Suppressor macrophage treated with lipopolysaccharide for 4 hours (primary cell): ENCODE results near the gene SLC35D2.

ENCODE experiments used
- DNase-seq: peaks from one replicate; pipeline ENCODE4 v3.0.0-alpha.2; 2020

The SLC35D2 gene

DNA sequence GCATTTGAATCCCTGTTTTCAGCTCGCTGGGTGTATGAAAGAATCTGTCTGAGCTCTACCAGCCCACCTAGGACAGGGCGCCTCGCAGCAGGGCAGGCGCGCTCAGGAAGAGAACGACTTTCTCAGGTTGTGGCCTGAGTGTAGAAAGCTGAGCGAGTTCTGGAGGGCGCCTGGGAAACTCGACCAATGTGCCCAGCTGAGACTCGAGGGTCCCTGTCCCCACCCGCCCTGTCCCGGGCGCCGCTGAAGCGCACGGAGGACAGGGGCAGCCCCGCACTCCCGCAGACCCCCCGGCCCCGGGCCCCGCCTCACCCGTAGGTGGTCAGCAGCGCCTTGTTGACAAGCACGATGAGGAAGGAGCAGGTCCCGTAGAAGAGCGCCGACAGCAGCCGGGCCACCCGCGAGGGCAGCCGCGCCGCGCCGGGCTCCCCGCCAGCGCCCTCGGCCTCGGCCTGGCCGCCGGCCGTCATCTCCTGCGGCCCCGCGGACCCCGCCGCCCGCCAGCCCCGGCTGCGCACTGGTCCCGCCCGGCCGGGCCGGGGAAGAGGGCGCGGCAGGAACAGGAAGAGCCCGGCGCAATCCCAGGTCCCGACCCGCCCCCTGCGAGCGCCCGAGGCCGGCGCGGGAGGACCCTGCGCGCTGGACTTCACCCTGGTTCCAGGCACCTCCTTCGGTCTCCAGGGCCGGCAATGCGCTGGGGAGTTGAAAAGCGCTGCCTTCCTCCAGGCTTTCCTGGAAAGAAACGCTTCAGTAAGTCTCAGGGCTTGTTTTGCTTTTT is at the start of gene SLC35D2:
Gene SLC35D2 (minus strand): TSS at position 547 of the 778 bp plus-strand sequence. CDS start 77 bp downstream, at position 470.
- peak; percentile 78 for DNase-seq

GRCh38 chr9:96430377-96430776 is 46.9 kb upstream of the SLC35D2 start:
- no peak for DNase-seq

DNA sequence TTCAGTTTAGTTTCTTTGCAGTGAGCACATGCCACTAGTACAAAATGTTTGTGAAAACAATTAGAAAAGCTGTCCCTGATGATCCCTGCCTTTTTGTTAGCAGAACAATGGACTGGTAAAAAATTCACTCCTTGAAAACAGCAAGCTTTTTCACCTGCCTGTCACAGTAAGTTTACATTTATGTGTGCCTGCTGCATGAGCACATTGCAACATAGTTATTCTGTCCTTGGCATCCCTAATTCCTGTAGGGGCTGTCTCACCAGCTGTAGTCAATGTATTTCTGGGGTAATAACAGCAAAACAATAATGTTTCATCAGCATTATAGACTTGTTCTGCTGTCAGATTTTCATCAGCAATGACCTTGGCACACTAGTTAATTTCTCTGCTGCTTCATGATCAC is 46.2 kb upstream of the SLC35D2 start:
- DNase-seq, result no peak

- no peak for DNase-seq
These were observed 42.1 kb upstream of the SLC35D2 start for GRCh38 chr9:96425500-96426169.

- no peak for DNase-seq
These were observed 40.5 kb upstream of the SLC35D2 start for GRCh38 chr9:96423985-96424336.

DNA sequence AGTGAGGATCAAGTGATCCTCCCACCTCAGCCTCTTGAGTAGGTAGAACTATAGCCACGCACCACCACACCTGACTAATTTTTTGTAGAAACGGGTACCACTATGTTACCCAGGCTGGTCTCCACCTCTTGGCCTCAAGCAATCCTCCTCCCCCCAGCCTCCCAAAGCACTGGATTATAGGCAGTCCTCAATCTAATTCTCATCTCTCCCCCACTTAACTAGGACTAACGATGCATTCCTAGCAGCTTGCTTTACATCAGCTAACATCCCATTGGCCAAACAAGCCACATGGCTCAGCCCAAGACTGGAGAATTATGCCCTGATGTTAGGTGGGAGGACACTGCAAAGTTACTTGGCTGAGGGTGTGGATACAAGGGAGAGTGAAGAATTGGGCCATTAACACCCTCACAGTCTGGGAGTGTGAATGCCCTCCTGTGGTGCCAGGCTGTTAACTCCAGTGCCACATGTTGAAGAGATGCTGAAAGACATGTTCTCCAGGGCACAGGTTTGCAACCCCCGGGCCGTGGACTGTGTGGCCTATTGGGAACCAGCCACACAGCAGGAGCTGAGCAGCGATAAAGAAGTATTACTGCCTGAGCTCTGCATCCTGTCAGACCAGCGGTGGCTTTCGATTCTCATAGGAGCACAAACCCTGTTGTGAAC is 39.9 kb upstream of the SLC35D2 start:
- DNase-seq, result no peak

DNA sequence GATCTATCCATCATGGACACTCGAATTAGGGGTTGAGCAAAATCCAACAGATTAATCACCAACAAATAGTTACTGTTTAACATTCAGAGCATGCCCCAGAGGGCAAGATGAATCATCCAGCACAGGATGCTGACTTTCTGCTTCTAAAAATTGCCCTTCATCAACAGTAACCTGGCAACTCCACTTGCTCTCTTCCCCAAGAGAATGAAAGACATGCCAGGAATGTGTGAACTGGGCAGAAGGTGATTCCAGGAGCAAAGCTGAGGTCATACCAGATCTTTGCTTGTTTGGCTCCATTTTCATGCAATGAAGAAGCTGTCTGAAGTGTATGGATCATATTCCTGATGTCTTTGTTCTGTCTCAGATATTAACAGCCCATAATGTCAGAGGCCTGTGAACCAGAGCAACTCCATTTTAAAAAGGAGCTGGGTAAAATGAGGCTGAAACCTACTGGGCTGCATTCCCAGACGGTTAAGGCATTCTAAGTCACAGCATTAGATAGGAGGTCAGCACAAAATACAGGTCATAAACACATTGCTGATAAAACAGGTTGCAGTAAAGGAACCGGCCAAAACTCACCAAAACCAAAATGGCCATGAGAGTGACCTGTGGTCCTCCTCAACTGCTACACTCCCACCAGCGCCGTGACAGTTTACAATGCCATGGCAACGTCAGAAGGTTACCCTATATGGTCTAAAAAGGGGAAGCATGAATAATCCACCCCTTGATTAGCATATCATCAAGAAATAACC is 37.1 kb upstream of the SLC35D2 start:
- DNase-seq, result peak; percentile 67

DNA sequence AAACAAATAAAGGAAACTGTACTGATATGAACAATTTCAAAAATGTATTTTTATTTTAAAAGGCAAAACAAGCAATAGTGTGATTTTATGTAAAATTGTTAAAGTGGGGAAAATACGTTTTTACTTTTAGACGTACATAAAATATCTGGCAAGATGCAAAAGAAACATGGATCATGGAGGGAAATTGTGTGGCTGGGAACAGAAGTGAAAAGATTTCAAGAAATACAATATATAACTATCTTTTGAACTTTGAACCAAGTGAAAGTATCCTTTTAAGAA is 36.1 kb upstream of the SLC35D2 start:
- no peak for DNase-seq

GRCh38 chr9:96418920-96419690 is 35.6 kb upstream of the SLC35D2 start:
- DNase-seq, result peak; percentile 79

DNA sequence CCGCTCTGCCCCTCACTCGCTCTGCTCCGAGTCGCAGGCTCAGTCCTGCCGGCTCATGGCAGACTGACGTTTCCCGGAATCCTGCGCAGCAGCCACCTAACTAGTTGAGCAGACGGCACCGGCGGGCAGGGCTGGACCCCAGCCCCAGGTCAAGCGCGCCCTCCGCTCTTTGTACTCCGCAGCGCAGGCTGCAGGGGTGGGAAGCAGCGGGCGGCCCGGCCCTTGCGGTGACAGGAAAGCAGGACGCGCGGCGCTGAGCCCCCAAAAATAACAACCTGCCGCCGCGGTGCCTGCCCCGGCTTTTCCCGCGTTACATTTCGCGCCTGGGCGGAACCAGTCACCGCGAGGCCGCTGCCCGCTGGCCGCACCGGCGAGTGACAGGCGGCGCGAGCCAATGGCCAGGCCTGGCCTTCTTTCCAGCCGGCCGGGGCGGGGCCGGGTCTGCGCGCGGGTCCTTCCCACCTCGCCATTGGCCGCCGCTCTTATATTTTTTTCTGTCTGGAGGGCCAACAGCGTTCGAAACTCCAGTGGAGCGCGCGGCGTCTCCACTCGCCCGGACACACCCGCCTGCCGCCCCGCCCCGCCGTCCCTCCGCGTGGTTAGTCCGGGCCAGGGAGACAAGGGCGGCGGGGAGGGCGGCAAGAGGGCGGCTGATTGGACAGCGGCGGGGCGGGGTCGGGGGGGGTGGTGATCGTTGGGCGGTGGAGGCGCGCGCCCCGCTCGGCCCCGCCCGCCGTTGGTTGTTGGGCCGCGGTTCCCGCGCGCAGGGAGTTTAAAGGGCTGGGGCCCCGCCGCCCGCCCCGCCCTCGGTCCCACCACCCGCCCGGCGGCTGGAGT is 34.8 kb upstream of the SLC35D2 start, which contains the start of gene ZNF367:
Gene ZNF367 (minus strand): TSS at position 288 of the 837 bp plus-strand sequence. CDS start 338 bp downstream, outside the sequence.
- peak; percentile 97 for DNase-seq

DNA sequence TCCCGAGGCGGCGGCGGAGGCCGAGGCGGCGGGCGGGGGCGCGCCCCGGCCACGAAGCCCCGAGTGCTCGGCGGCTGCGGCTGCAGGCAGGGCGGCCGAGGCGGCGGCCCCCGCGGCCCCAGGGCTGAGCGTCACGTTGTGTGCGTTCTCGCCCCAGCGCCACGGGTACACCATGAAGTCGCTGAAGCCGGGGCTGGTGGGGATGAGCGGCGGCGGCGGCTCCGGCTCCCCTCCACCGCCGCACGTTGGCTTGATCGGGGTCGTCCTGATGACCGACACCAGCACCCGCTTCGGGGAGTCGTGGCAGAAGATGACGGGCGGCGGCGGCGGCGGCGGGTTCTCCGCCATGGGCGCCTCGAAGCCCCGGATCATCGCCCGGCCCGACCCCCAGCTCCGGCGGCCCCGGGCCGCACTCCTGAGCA is 34.2 kb upstream of the SLC35D2 start:
- no peak for DNase-seq

GRCh38 chr9:96417051-96417586 is 33.6 kb upstream of the SLC35D2 start:
- peak; percentile 81 for DNase-seq

DNA sequence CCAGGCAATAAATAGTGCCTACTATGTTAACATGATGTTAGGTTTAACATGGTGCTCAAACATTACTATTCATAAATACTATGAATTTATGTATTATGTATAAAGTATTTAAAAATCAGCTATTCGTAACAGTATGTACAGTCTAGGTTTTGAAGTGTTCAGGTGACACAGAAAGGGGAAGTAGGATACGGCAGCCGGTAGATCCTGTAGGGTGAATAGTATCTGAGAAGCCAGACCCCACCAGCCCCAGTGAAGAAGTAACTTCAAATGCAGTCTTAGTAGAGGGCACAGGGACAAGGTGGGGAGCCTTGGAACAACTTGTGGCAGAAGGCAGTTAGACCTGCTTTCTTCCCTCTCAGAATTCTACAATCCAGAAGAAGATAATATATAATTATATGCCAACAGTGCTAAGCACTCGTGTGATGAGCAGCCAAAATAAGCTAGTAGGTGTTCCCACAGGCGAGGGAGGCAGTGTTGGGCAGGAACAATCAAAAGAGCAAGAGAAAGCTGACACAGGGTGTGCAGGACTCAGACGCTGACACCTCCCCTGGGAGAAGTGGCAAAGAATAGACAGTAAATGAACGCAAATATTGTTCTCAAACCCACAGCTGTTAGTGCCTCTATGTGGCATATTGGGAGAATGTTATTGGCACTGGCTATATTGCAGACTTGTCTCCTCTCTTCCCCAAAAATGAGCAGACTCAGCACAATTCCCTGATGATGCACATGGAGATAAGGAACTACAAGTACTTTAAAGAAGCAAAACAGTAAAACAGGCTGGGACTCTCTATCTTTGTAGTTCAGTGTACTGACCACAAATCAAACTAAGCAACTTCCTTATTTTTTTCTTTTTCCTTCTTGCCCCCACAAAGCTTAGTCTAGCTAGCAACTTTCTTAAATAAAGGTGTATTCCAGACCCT is 30.1 kb upstream of the SLC35D2 start:
- peak; percentile 62 for DNase-seq

- no peak for DNase-seq
These were observed 28.8 kb upstream of the SLC35D2 start for GRCh38 chr9:96412174-96412913.

DNA sequence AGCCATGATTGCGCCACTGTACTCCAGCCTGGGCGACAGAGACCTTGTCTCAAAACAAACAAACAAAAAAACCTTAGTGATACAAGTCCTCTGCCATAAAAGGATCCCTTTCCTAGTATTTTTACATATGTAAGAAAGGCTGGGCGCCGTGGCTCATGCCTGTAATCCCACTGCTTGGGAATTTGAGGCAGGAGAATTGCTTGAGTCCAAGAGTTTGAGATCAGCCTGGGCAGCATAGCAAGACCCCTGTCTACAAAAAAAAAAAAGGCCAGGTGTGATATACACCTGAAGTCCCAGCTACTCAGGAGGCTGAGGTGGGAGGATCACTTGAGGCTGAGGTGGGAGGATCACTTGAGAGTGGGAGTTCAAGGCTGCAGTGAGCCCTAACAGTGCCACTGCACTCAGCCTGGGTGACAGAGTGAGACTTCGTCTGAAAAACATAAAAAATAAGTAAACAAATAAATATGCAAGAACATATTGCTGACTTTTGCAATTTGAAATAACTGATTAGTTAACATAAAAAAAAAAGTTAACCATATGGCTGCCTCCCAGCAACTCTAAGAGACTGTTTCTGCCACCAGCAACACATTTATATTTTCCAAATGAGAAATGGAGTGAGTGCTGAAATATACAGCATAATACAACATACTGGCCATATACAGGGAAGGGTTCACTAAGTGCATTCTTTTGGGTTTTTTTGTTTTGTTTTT is 27.8 kb upstream of the SLC35D2 start:
- no peak for DNase-seq

GRCh38 chr9:96408409-96409280 is 25.1 kb upstream of the SLC35D2 start:
- no peak for DNase-seq

DNA sequence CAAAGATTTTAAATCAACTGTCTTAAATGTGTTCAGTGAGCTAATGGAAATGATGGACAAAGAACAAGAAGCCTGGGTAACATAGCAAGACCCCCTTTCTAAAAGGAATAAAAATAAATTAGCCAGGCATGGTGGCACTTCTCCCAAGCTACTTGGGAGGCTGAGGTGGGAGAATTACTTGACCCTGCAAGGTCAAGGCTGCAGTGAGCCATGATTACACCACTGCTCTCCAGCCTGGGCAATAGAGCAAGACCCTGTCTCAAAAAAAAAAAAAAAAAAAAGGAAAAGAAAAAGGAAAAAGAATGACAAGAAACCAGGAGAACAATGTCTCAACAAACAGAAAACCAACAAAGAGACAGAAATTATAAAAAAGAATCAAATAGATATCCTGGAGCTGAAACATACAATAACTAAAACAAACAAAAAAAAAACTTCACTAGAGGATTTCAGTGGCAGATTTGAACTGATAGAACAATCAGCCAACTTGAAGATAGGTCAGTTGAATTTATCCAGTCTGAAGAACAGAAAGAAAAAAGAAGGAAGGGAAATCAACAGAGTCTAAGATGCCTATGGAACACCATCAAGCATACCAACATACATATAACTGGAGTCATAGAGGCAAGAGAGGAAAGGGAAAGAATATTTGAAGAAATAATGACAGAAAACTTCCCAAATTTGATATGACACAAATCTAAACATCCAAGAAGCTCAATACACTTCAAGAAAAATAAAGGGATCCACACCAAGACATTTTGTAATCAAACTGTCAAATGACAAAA is 16.8 kb upstream of the SLC35D2 start:
- no peak for DNase-seq
